H1 (cell line): ENCODE data around the gene MCRS1. TPM values are rescaled to one million over a fixed set of nuclear protein-coding genes. Genes with fewer than 3 reads are reported as not detected.

Experiments used
- CTCF ChIA-PET: fragments of 300-600 bp; sonication (Branson Sonifier 250); formaldehyde crosslinking; loops from one replicate; lab custom pipeline; 2021; ENCODE audit not compliant: partially characterized antibody; lab: Charles Lee
- POLR2A ChIA-PET: fragments of 300-600 bp; sonication (Branson Sonifier 250); formaldehyde crosslinking; loops from one replicate; lab custom pipeline; 2021; ENCODE audit warnings: inconsistent platforms; ENCODE audit not compliant: partially characterized antibody; lab: Charles Lee
- DNase-seq, 2 experiments: peaks; one replicate each; pipeline versions ENCODE4 v3.0.0 to v3.0.0-alpha.2; 2010 to 2022; ENCODE audit warnings: low spot score in 2 of 2, low read depth in 1 of 2, mixed read lengths in 1 of 2
- FAIRE-seq: peaks from 2 replicates; lab custom pipeline; 2011; peaks lifted over from hg19 to GRCh38; lab: Jason Lieb, UNC
- H2AFZ ChIP-seq: 2 replicates; pipeline ENCODE4 v1.8.1; 2012; ENCODE audit warnings: low read length, inconsistent platforms
- H2AK5ac ChIP-seq: 2 replicates; pipeline ENCODE4 v1.6.1; 2013; ENCODE audit warnings: low read depth, low read length
- H2BK120ac ChIP-seq: replicated peaks from 2 replicates; pipeline ENCODE3; 2013; ENCODE audit warnings: low read depth, low read length, inconsistent platforms
- H2BK12ac ChIP-seq: 2 replicates; pipeline ENCODE4 v1.6.1; 2013; ENCODE audit warnings: low read depth, low read length
- H2BK15ac ChIP-seq: 2 replicates; pipeline ENCODE4 v1.6.1; 2013; ENCODE audit warnings: low read length
- H2BK20ac ChIP-seq: 2 replicates; pipeline ENCODE4 v1.6.1; 2013; ENCODE audit warnings: low read length
- H2BK5ac ChIP-seq: 2 replicates; pipeline ENCODE4 v1.6.1; 2013; ENCODE audit warnings: low read depth, low read length
- H3K14ac ChIP-seq: 2 replicates; pipeline ENCODE4 v1.6.1; 2013; ENCODE audit warnings: inconsistent platforms; ENCODE audit not compliant: insufficient read length
- H3K18ac ChIP-seq: 2 replicates; pipeline ENCODE4 v1.6.1; 2013; ENCODE audit warnings: low read length; ENCODE audit errors: extremely low read depth
- H3K23ac ChIP-seq: 2 replicates; pipeline ENCODE4 v1.6.1; 2013; ENCODE audit warnings: inconsistent platforms; ENCODE audit not compliant: insufficient read length
- H3K23me2 ChIP-seq: 2 replicates; pipeline ENCODE4 v1.6.1; 2013; ENCODE audit warnings: low read depth, low read length
- H3K27ac ChIP-seq: 2 replicates; pipeline ENCODE4 v1.6.1; 2011; ENCODE audit warnings: low read depth, low read length, inconsistent platforms
- H3K27me3 ChIP-seq, 4 experiments: replicated peaks in 1 of 4; 1 replicate in 1 of 4; 2 replicates in 3 of 4; pipeline versions ENCODE4 v1.6.1 to v1.8.1; 2011 to 2013; ENCODE audit warnings: low read length in 3 of 4, mild to moderate bottlenecking in 3 of 4, inconsistent platforms in 2 of 4, mixed read lengths in 2 of 4, moderate library complexity in 1 of 4; ENCODE audit not compliant: control insufficient read depth in 3 of 4, insufficient read depth in 3 of 4; ENCODE audit errors: extremely low read depth in 1 of 4
- H3K36me3 ChIP-seq, 4 experiments: 2 replicates each; pipeline versions ENCODE4 v1.6.1 to v1.8.1; 2011 to 2013; ENCODE audit warnings: mild to moderate bottlenecking in 4 of 4, low read length in 3 of 4, moderate library complexity in 2 of 4, control low read depth in 1 of 4, inconsistent platforms in 1 of 4; ENCODE audit not compliant: insufficient read depth in 4 of 4, control insufficient read depth in 2 of 4
- H3K4ac ChIP-seq: replicated peaks from 2 replicates; pipeline ENCODE3; 2013; ENCODE audit warnings: low read length, low read depth, mixed read lengths, inconsistent platforms; ENCODE audit not compliant: insufficient read length
- H3K4me1 ChIP-seq, 4 experiments: replicated peaks in 1 of 4; 1 replicate in 1 of 4; 2 replicates in 3 of 4; pipeline versions ENCODE4 v1.6.1 to v1.8.1; 2011 to 2013; ENCODE audit warnings: low read length in 3 of 4, inconsistent platforms in 2 of 4, mixed read lengths in 1 of 4; ENCODE audit not compliant: insufficient read depth in 4 of 4, control insufficient read depth in 3 of 4
- H3K4me2 ChIP-seq, 2 experiments: 2 replicates each; pipeline versions ENCODE4 v1.6.1 to v1.8.1; 2011 to 2013; ENCODE audit warnings: low read depth in 2 of 2, low read length in 2 of 2, control low read depth in 1 of 2, inconsistent platforms in 1 of 2, mild to moderate bottlenecking in 1 of 2; ENCODE audit not compliant: insufficient read depth in 1 of 2
- H3K4me3 ChIP-seq, 4 experiments: fragments of 200-600, 300-600 bp in 1 of 4; sonication (generic), shearing (Covaris generic), sonication (Bioruptor Twin) in 1 of 4; 2 replicates each; pipeline versions ENCODE4 v1.5.1 to v1.8.1; 2011 to 2016; ENCODE audit warnings: low read length in 4 of 4, low read depth in 3 of 4, control low read depth in 2 of 4, inconsistent platforms in 2 of 4, mild to moderate bottlenecking in 2 of 4, mixed read lengths in 1 of 4, moderate library complexity in 1 of 4; ENCODE audit not compliant: insufficient read depth in 2 of 4; ENCODE audit errors: extremely low read depth in 1 of 4
- H3K56ac ChIP-seq: replicated peaks from 2 replicates; pipeline ENCODE3; 2013; ENCODE audit warnings: low read depth, mild to moderate bottlenecking, mixed read lengths, low read length, inconsistent platforms; ENCODE audit not compliant: insufficient read length
- H3K79me1 ChIP-seq: 2 replicates; pipeline ENCODE4 v1.6.1; 2013; ENCODE audit warnings: low read depth, low read length, control low read depth
- H3K79me2 ChIP-seq, 2 experiments: 2 replicates each; pipeline versions ENCODE4 v1.6.1 to v1.8.1; 2012 to 2013; ENCODE audit warnings: low read length in 2 of 2, mild to moderate bottlenecking in 2 of 2, inconsistent platforms in 1 of 2; ENCODE audit not compliant: insufficient read depth in 2 of 2, control insufficient read depth in 1 of 2
- H3K9ac ChIP-seq, 4 experiments: replicated peaks in 1 of 4; 1 replicate in 1 of 4; 2 replicates in 3 of 4; pipeline versions ENCODE4 v1.6.1 to v1.8.1; 2011 to 2013; ENCODE audit warnings: low read depth in 3 of 4, low read length in 3 of 4, control low read depth in 2 of 4, mild to moderate bottlenecking in 2 of 4, moderate library complexity in 2 of 4, inconsistent platforms in 1 of 4; ENCODE audit errors: extremely low read depth in 1 of 4
- H3K9me3 ChIP-seq, 2 experiments: 2 replicates each; pipeline versions ENCODE4 v1.6.1 to v1.8.1; 2012 to 2013; ENCODE audit warnings: mild to moderate bottlenecking in 2 of 2, moderate library complexity in 2 of 2, control low read depth in 1 of 2, inconsistent platforms in 1 of 2, low read depth in 1 of 2, low read length in 1 of 2, mixed read lengths in 1 of 2; ENCODE audit not compliant: insufficient read depth in 2 of 2
- H4K20me1 ChIP-seq, 2 experiments: replicated peaks in 1 of 2; 2 replicates each; pipeline versions ENCODE3 to v1.8.1; 2011 to 2013; ENCODE audit warnings: inconsistent platforms in 2 of 2, low read length in 2 of 2, mild to moderate bottlenecking in 1 of 2; ENCODE audit not compliant: insufficient read depth in 2 of 2, control insufficient read depth in 1 of 2
- H4K5ac ChIP-seq: 2 replicates; pipeline ENCODE4 v1.6.1; 2013; ENCODE audit warnings: low read length, low read depth, mixed read lengths, inconsistent platforms; ENCODE audit not compliant: insufficient read length
- H4K8ac ChIP-seq: 2 replicates; pipeline ENCODE4 v1.8.0; 2013; ENCODE audit warnings: mild to moderate bottlenecking, moderate library complexity, low read length, inconsistent platforms; ENCODE audit not compliant: insufficient read depth; ENCODE audit errors: extremely low read depth
- H4K91ac ChIP-seq: replicated peaks from 2 replicates; pipeline ENCODE3; 2013; ENCODE audit warnings: low read length, mixed read lengths, inconsistent platforms; ENCODE audit not compliant: insufficient read length
- CBX5 ChIP-seq: fragments of 300-800, 300-1000 bp; sonication (generic); IDR thresholded peaks from 2 replicates; pipeline ENCODE4 v1.7.1; 2016; ENCODE audit warnings: antibody characterized with exemption, low read length, low read depth
- JUND ChIP-seq: IDR thresholded peaks from 2 replicates; pipeline ENCODE4 v1.6.1; 2011; ENCODE audit warnings: mild to moderate bottlenecking, improper control_type of control experiment, low read length
- WGBS, 2 experiments: shearing (Covaris generic) in 1 of 2; methylation state at CpG; one replicate each; pipeline versions ENCODE4 v1.1.6 to v1.1.7; 2013 to 2015; ENCODE audit warnings: low lambda C conversion rate in 2 of 2, mixed read lengths in 2 of 2, inconsistent platforms in 1 of 2, low coverage in 1 of 2, missing lambda C conversion rate in 1 of 2; ENCODE audit not compliant: insufficient replicate concordance in 2 of 2, insufficient coverage in 1 of 2, insufficient read length in 1 of 2; ENCODE audit errors: extremely low coverage in 1 of 2, missing lambda C conversion rate in 1 of 2; 5-methylcytosine and 5-hydroxymethylcytosine counted together
- polyA plus RNA-seq, 7 experiments: library from polyadenylated mRNA; depleted of rRNA in 3 of 7; stranded (reverse) in 5 of 7; unstranded in 2 of 7; fragments of >200 nt in 5 of 7; fragments of 200-250 nt in 2 of 7; gene quantifications; 1 replicate in 5 of 7; 2 replicates in 1 of 7; 4 replicates in 1 of 7; pipeline versions ENCODE4 v1.2.1 to v1.2.3, GENCODE V29; 2011 to 2013; ENCODE audit warnings: missing spikeins in 2 of 7, mixed read lengths in 2 of 7
- total RNA-seq: library from RNA; stranded (reverse); fragmentation: NEBNext Ultra II Directional; extraction: Animal tissue kit (Norgen Biotek cat#: 25700); gene quantifications from 2 replicates; pipeline ENCODE4 v1.2.1, GENCODE V29; 2021
- TF ChIP-seq, protein P1 (sequence below): IDR thresholded peaks from 2 replicates; pipeline ENCODE4 v1.6.1; 2012; ENCODE audit warnings: inconsistent platforms

Gene MCRS1
- total and polyA plus RNA-seq, 2 of the 8 experiments (the other 6 are each of a cell fraction or from before 2014, with no cell fraction given) = 90.3 to 139 TPM

DNA sequence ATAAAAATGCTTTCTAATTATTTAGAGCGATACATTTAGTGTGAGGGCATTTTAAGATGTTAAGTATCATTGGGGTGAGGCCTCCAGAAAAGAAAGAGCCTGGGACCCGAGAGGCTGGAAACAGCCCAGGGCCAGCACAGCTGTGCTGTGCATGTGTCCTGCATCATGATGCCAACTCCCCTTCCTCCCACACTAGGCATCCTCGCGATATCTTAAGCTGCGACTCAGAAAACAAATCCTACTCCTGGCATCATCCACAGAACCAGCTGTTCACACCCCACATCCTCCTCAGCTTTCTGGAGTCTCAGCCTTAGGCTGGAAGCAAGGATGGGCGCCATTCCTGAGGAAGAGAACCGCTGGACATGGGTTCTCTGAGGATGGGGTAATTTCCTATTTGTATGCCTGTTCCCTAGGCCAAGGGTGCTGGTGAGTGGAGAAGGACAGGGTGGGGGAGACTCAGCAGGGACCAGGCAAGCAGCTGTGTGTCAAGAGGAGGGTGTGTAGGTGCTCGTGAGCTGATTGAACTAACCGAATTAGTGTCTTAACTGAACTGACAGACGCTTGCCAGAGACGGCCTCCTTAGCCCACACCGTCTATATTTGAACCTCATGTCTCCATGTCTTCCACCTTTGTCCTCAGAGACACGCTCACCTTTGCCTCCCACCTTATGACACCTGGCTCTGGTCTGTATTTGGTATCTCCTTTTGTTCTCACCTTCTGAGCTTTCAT, 15.6 kb upstream of the MCRS1 start:
- 91% methylated on average over 13 of the region's 13 CpGs; no CpG with 5 or more reads in 1 of the 2 experiments for WGBS, 2 experiments
- no peak overlapping the region for H3K27ac ChIP-seq
- no peak overlapping the region for H4K8ac ChIP-seq

More for the DNA sequence above, 15.6 kb upstream of the MCRS1 start:
- ChIA-PET CTCF (interaction anchor here (0.6 to 10.8 kb wide), 12 partner anchors 9 to 320 kb away, joined by 3 to 171 read pairs (median 4); partner anchors contain the start of genes PRPF40B and SPATS2), POLR2A (interaction anchor here (1.1 to 4.5 kb wide), 5 partner anchors 10 to 29 kb away, joined by 3 to 20 read pairs (median 7); partner anchors contain the start of gene MCRS1)
- Histone ChIP-seq H2BK12ac (no peak overlapping the region), H4K91ac (no peak overlapping the region), H3K79me2 (no peaks in the 10 kb centered on the region; a peak in 1 of 4 replicates), H3K4me3 (no peak overlapping the region), H3K9me3 (no peaks in the 10 kb centered on the region), H2BK15ac (no peak overlapping the region), H2BK20ac (no peak overlapping the region), H3K79me1 (no peaks in the 10 kb centered on the region; the same call in 1 of the 2 replicates), H3K23me2 (no peaks in the 10 kb centered on the region; the same call in 1 of the 2 replicates), H2AFZ (no peak overlapping the region), H3K4ac (no peak overlapping the region), H3K4me1 (peaks cover 0 to 6% (median 4%) of the 10 kb centered on the region in 4 experiments; a peak in 4 of 7 replicates), H3K56ac (no peak overlapping the region), H3K4me2 (no peak overlapping the region), H3K18ac (no peak overlapping the region), H2BK120ac (no peak overlapping the region), H2BK5ac (no peak overlapping the region), H3K23ac (no peak overlapping the region), H4K5ac (no peak overlapping the region), H2AK5ac (no peak overlapping the region), H4K20me1 (peaks cover 0 to 7% of the 10 kb centered on the region in 2 experiments), H3K9ac (no peak overlapping the region), H3K14ac (no peak overlapping the region), H3K27me3 (no peaks in the 10 kb centered on the region), H3K36me3 (no peaks in the 10 kb centered on the region; a peak in 1 of 8 replicates)
- FAIRE-seq (no peak), DNase-seq (no peak)
- TF ChIP-seq JUND (no peak), CBX5 (no peak)
- TF ChIP-seq, protein P1, sequence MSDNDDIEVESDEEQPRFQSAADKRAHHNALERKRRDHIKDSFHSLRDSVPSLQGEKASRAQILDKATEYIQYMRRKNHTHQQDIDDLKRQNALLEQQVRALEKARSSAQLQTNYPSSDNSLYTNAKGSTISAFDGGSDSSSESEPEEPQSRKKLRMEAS = no peak
